SIG-M5 treated with dmso at 0.1 percent for 504 hours (cell line): ENCODE results near the gene TPM3.
"Not testable (repeated sequence)": the region's sequence is repeated elsewhere in the genome, so short reads cannot be mapped to it uniquely, and the experiment has no call there.

Source experiments
- DNase-seq: peaks from one replicate; lab custom pipeline; 2025; ENCODE audit not compliant: unreplicated experiment; lab: John Stamatoyannopoulos, UW

Gene TPM3

DNA sequence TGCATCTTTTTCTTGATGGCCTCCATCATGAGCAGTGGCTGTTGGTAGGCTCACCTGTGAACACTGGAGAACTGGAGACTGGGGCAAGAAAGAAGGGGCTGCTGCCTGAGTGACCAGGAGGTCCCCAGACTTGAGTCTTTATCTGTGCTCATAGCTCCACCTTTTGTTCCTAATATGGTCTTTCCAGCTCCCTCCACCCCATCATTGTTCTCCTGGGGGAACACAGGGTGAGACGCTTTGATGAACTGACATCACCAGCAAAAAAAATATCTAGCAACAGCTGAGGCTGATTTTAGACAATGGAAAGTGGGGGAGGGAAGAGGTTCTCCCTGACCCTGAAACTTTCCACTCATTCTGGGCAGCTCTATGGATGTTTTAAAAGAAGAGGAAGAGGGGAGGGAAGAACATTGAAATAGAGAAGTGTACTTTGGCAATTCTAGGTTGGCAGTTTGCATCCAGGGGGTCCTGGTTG is at the start of gene TPM3:
TSS of gene TPM3 (minus strand) at position 111 of the 472 bp plus-strand sequence. CDS start at position 29, 82 bp downstream.
- DNase-seq, result peak; percentile 99

DNA sequence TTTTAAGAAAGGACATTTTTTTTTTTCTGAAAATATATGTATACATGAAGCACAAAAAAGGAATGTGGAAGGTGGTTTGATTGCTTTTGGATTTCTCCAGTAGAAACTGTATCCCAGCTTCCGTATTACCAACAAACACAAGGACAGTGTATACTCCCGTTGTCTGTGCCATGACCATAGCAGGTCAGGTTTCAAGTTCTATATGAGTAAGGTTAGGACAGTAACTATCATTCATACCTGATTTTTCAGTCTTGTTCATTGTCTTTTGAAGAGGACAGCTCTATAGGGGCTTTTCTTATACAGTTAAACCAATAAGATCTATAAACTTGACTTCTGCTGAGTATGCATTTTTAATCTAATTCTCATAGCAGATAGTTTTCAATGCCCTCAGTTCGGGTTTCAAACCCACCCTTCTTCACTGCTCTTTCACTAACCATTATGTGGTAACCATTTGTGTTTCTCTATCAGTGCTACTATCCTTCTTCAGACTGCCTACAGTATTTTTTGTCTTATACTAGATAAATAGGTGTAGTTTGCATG is 48.5 kb upstream of the TPM3 start:
- no peak for DNase-seq

GRCh38 chr1:154239491-154239890 is 47.6 kb upstream of the TPM3 start:
- no peak for DNase-seq

DNA sequence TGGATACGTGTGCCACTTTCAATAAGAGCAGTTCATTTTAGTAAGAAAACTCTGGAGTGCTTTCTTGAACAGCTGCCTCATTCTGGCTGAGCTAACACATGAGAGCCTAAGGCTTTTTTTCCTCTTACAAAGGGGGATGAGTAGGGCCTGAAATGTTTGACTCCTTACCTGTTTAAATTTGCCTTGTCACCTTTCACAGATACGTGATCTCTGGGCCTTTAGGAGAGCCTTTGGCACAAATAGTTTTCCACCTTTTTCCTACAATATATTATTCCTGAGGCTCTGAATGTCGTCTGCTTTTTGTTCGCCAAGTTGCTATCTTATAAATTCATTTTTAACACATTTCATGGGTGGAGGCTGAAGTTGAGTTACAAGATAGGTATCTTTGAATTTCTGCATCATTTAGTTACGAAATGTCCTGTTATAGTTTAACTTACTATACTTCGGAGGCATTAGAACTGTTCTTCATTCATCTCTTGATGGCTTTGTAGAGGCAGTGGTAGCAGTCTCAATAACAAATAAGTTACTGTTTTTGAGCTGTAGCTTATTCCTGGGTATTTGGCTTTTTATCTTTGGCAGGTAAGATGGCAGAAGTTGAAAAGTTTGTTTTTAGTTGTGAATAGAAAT is 46.1 kb upstream of the TPM3 start:
- no peak for DNase-seq

DNA sequence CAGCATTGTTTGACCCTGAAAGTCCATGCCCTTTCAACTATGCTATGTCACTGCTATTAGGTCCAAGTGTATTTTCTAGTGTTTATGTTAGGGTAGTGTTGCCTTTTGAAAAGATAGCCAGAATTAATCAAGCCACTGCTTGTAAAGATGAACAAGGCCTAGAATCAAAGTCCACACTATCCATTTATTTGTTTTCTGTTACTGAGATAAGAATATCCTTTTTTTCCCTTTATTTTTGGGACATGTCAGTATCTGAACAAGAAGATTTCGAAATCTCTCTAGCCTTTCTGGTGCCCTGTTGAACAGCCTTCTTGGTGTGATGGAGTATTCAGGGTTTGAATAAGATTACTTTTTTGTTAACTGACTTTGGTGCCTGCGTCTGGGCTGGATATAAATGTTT is 45.5 kb upstream of the TPM3 start:
- DNase-seq, result no peak

- no peak for DNase-seq
These were observed 45.0 kb upstream of the TPM3 start for GRCh38 chr1:154236855-154237254.

DNA sequence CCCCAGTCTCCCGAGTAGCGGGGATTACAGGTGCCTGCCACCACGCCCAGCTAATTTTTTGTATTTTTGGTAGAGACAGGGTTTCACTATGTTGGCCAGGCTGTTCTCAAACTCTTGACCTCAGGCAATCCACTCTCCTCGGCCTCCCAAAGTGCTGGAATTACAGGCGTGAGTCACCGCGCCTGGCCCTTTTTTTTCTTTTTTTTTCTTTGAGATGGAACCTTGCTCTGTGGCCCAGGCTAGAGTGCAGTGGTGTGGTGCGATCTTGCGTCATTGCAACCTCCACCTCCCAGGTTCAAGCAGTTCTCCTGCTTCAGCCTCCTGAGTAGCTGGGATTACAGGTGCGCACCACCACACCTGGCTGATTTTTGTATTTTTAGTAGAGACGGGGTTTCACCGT is 41.2 kb upstream of the TPM3 start:
- not testable (repeated sequence) for DNase-seq

- not testable (repeated sequence) for DNase-seq
These were observed 39.2 kb upstream of the TPM3 start for GRCh38 chr1:154231112-154231511.

GRCh38 chr1:154225370-154225769 is 33.5 kb upstream of the TPM3 start:
- no peak for DNase-seq

- DNase-seq, result no peak
These were observed 31.7 kb upstream of the TPM3 start for GRCh38 chr1:154223621-154224020.

DNA sequence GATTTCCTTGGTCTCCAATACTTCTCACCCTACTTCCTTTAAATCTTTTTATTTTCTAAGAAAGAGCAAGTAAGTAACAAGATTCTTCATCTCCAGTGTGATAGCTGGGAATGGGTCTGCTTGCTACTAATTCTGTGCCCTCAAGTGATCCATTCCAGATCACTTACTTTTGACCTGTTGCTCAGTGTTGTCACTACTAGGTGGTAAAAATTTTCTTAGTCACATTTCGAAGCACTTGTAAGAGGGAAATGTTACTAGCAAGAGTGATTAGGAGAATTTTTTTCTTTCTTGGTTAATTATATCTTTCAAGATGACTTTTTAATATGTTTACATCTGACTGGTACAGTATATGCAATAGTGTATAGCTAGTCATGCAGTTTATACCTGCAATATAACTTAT is 31.0 kb upstream of the TPM3 start:
- no peak for DNase-seq

GRCh38 chr1:154222518-154222917 is 30.6 kb upstream of the TPM3 start:
- no peak for DNase-seq

- peak; percentile 51 for DNase-seq
These were observed 29.5 kb upstream of the TPM3 start for GRCh38 chr1:154221278-154222001.

DNA sequence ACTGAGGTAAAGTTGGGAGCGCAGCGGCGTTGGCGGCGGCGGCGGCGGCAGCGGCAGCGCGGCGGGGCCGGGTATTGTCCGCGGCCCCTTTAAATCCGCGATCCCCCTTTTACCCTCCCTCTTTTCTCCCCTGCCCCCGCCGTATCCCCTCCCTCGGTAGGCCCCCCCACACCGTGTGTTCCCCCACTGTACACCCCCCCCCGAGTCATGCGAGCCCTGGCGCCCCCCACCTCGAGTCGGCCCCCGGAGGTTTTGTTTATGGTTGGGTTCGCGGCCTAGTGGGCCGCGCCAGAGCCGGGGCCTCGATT is 29.0 kb upstream of the TPM3 start:
- DNase-seq, result no peak

GRCh38 chr1:154220071-154220969 is 28.4 kb upstream of the TPM3 start, which contains the start of gene UBAP2L:
UBAP2L (plus strand) TSS chr1:154220955; CDS start chr1:154225124, 4,169 bp downstream.
- DNase-seq, result peak; percentile 99

GRCh38 chr1:154219541-154219940 is 27.6 kb upstream of the TPM3 start:
- peak; percentile 40 for DNase-seq

- DNase-seq, result no peak
These were observed 26.6 kb upstream of the TPM3 start for GRCh38 chr1:154218545-154218944.

- no peak for DNase-seq
These were observed 21.4 kb upstream of the TPM3 start for GRCh38 chr1:154213274-154213673.

DNA sequence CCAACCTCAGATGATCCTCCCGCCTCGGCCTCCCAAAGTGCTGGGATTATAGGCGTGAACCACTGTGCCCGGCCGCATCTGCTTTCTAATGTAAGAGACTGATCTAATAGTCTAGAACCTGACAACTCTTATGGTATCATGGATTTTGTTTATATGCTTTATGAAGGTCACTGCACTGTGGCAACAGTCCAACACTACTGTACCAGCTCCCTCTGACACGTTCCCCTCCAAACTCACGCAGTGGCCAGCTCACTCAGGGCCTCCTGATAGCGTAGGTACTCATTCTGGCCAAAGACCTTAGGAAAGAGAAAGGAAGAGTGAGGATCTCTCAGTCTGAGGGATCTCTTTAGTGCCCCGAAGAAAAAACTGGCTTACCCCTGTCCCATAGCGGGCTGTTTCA is 20.2 kb upstream of the TPM3 start:
- DNase-seq, result no peak

DNA sequence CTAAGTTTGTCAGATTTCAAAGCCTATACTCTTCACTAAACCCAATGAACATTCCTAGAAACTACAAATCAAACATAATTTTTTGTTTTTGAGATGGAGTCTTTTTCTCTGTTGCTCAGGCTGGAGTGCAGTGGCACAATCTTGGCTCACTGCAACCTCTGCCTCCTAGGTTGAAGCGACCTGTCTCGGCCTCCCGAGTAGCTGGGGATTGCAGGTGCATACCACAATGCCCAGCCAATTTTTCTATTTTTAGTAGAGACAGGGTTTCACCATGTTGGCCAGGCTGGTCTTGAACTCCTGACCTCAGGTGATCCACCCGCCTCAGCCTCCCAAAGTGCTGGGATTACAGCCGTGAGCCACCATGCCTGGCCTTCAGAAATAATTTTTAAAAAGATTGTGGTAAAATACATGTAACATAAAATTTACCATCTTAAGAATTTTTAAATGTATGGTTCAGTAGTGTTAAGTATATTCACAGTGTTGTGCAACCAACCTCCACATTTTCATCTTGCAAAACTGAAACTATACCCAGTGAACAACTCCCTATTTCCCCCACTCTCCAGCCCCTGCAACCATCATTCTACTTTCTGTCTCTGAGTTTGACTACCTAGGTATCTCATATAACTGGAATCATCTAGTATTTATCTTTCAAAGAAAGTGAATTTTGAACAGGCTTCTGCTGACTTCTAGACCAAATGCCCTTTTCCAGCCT is 16.9 kb upstream of the TPM3 start:
- peak; percentile 61 for DNase-seq

DNA sequence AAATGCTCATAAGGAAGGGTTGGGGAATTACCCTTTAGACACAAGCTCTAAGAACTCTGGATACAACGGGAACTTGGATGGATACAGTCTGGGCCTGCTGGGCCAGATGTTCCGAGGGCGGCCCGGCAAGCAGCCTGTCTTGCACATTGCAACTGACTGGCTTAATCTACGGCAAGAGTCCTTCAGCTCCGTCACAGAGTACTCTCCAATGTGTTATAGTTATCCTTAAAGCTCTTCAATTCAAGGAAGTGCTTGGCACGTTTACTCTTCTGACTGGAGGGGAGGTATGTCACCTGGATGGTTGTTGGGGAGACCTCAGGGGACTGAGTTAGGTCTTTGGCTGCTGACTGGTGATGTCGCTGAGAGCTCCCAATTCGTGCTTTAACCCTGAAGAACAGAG is 15.4 kb upstream of the TPM3 start:
- no peak for DNase-seq
